Esophagus (tissue), 2 donors: ENCODE results near the gene ZNF521. TPM values are rescaled to one million over a fixed set of nuclear protein-coding genes. Genes with fewer than 3 reads are reported as not detected.
"Not testable (repeated sequence)": the region's sequence is repeated elsewhere in the genome, so short reads cannot be mapped to it uniquely, and the experiment has no call there.

Experiments
- H3K27ac ChIP-seq, 2 donors: one replicate each; pipeline ENCODE4 v1.5.1; 2013; ENCODE audit warnings: low read depth in 2 of 2, mild to moderate bottlenecking in 2 of 2, inconsistent platforms in 1 of 2, low read length in 1 of 2, moderate library complexity in 1 of 2
- H3K27me3 ChIP-seq, 2 donors: one replicate each; pipeline ENCODE4 v1.6.1; 2013; ENCODE audit warnings: low read length in 2 of 2, control low read depth in 1 of 2, mild to moderate bottlenecking in 1 of 2; ENCODE audit not compliant: insufficient read depth in 2 of 2, control insufficient read depth in 1 of 2
- H3K36me3 ChIP-seq, 2 donors: one replicate each; pipeline ENCODE4 v1.6.1; 2013; ENCODE audit warnings: low read length in 1 of 2; ENCODE audit not compliant: control insufficient read depth in 2 of 2, insufficient read depth in 2 of 2
- H3K4me1 ChIP-seq, 2 donors: one replicate each; pipeline ENCODE4 v1.6.1; 2013; ENCODE audit warnings: low read length in 1 of 2; ENCODE audit not compliant: control insufficient read depth in 2 of 2, insufficient read depth in 2 of 2
- H3K4me3 ChIP-seq, 2 donors: one replicate each; pipeline ENCODE4 v1.5.1; 2013; ENCODE audit warnings: low read length in 2 of 2, mild to moderate bottlenecking in 2 of 2, low read depth in 1 of 2, moderate library complexity in 1 of 2
- H3K9me3 ChIP-seq, 2 donors: one replicate each; pipeline ENCODE4 v1.6.1; 2013; ENCODE audit warnings: mild to moderate bottlenecking in 2 of 2, low read depth in 1 of 2, low read length in 1 of 2, moderate library complexity in 1 of 2; ENCODE audit not compliant: control insufficient read depth in 2 of 2, insufficient read depth in 1 of 2
- WGBS, 2 donors: extraction: QIAGEN DNeasy Blood & Tissue Kit; methylation state at CpG; one replicate each; pipeline ENCODE4 v1.1.7; 2013; 5-methylcytosine and 5-hydroxymethylcytosine counted together
- polyA plus RNA-seq, 2 donors: library from polyadenylated mRNA; stranded (reverse); fragments of 200-250 nt; gene quantifications; one replicate each; pipeline ENCODE4 v1.2.3, GENCODE V29; 2013
- donor health status: healthy with polysubstance abuse.
- donor health status: Bipolar disorder and iron deficiency.

The ZNF521 gene
- polyA plus RNA-seq, 2 donors = 0.79 to 1.2 TPM

DNA sequence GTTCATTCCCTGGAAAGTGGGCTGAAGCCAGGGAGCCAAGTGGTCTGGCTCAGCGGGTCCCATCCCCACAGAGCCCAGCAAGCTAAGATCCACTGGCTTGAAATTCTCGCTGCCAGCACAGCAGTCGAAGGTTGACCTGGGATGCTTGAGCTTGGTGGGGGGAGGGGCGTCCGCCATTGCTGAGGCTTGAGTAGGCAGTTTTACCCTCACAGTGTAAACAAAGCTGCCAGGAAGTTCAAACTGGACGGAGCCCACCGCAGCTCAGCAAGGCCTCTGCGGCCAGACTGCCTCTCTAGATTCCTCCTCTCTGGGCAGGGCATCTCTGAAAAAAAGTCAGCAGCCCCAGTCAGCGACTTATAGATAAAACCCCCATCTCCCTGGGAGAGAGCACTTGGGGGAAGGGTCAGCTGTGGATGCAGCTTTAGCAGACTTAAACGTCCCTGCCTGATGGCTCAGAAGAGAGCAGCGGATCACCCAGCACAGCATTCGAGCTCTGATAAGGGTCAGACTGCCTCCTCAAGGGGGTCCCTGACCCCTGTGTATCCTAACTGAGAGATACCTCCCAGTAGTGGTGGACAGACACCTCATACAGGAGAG is 84.9 kb downstream of the ZNF521 start:
- WGBS, 2 donors = 76 to 81% methylated on average over 12 of the region's 12 CpGs
- not testable (repeated sequence) for H3K27me3 ChIP-seq, H3K4me1 ChIP-seq, H3K27ac ChIP-seq, H3K9me3 ChIP-seq, H3K36me3 ChIP-seq, H3K4me3 ChIP-seq

DNA sequence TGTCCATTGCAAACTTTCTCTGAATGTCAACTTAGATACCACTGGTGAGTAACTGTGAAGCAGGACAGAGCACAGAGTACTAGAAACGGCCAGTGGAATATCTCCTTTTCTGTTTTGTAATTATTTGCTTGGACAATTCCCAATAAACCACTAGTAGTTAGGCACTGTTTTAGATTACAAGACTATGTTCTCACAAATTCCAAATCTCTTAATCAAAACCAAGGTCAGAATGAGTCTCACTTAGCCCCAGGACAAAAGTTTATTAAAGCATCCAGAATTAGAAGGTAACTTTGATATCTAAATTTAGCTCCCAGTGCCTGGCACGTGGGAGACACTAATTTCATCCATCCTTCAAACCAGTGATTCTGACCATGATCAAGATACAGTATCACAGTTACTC is 89.0 kb downstream of the ZNF521 start:
- Histone ChIP-seq H3K27me3 (no peaks in the 10 kb centered on the region), H3K4me3 (no peak overlapping the region), H3K36me3 (no peaks in the 10 kb centered on the region), H3K27ac (no peak overlapping the region), H3K4me1 (no peaks in the 10 kb centered on the region), H3K9me3 (no peaks in the 10 kb centered on the region)
- WGBS, 2 donors = 38 to 51% methylated on average over 2 of the region's 2 CpGs

DNA sequence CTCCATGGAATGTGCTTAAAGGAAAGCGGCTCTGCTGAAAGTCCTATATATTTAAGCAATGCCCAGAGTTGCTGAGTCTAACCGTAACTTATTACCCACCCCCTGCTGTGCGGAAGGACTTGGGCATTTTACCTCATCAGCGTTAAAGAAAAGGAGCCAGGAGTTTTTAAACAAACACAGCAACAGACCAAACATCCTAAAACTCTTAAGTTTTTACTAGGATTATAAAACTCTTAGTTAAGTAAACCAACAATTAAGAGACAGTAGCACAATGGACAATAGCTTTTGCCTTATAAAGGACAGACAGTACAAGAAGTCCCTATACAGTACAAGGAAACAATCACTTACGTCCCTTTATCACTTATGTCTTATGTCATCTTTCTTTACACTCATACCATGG is 90.2 kb downstream of the ZNF521 start:
- Histone ChIP-seq H3K36me3 (no peaks in the 10 kb centered on the region), H3K9me3 (no peaks in the 10 kb centered on the region), H3K4me3 (no peak overlapping the region), H3K27me3 (no peaks in the 10 kb centered on the region), H3K4me1 (no peaks in the 10 kb centered on the region), H3K27ac (no peak overlapping the region)
- 72 to 87% methylated on average over 5 of the region's 5 CpGs for WGBS, 2 donors

DNA sequence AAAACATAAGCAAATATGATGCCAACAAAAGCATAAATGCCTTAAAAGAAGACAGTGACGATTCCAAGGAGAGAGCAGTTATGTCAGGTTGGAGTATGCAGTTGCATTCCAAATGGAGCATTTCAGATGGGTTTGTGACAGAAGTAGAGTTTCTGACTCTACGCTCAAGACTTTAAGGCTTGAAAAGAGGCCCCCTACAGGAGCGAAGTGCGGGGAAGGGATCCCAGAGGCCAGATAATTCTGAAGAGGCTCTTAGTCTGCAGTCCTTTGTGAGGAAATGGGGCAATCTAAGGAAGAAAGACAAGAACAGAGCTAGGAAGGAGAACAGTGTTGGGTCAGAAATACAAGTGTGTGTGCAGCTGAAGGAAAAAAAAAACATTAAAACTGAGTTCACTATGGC is 95.5 kb downstream of the ZNF521 start:
- H3K27ac ChIP-seq = no peak overlapping the region
- no peaks in the 10 kb centered on the region for H3K27me3 ChIP-seq
- 85 to 87% methylated on average over 4 of the region's 4 CpGs for WGBS, 2 donors
- no peaks in the 10 kb centered on the region for H3K36me3 ChIP-seq
- H3K4me3 ChIP-seq = no peak overlapping the region
- no peaks in the 10 kb centered on the region for H3K9me3 ChIP-seq
- no peaks in the 10 kb centered on the region for H3K4me1 ChIP-seq

DNA sequence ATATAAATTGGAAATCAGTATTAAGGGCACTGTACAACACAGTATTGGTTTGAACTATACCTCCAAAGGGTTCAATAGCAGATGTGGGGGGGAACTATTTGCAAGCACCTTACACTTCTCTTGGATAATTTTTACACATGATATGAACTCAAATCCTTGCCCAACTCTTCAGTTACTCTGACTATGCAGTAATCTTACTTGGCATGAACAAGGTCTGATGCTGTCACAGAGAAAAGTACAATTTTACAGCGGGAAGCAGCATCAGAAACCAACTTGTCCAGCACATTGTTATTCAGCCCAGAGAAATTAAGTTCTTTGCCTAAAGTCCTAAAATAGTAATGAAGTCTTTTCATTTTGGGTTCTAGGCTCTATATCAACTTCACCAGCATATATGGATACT is 98.2 kb downstream of the ZNF521 start:
- 75 to 91% methylated on average over 1 of the region's 1 CpG for WGBS, 2 donors
- Histone ChIP-seq H3K9me3 (no peaks in the 10 kb centered on the region), H3K27me3 (no peaks in the 10 kb centered on the region), H3K36me3 (no peaks in the 10 kb centered on the region), H3K4me3 (no peak overlapping the region), H3K27ac (no peak overlapping the region), H3K4me1 (no peaks in the 10 kb centered on the region)

DNA sequence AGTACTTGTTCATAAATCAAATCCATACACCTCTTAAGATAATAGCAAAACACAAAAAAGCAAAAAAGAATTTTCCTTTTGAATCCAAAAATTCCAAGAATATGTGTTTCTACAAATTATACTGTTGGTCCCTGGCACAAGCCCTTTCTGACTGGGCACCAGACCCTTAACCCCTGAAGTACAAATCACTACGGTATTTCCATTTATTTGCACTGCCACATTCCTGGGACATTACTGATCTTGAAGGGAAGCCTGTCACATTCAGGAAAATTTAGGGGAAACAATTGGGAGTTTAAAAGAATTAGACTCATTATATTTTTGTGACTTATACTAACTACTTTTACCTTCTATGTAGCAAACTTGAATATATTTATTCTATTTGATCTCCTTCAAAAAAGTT is 98.8 kb downstream of the ZNF521 start:
- no peaks in the 10 kb centered on the region for H3K4me1 ChIP-seq
- H3K27me3 ChIP-seq = no peaks in the 10 kb centered on the region
- H3K36me3 ChIP-seq = no peaks in the 10 kb centered on the region
- H3K9me3 ChIP-seq = no peaks in the 10 kb centered on the region
- H3K27ac ChIP-seq = no peak overlapping the region
- no peak overlapping the region for H3K4me3 ChIP-seq
- 59 to 62% methylated on average over 1 of the region's 1 CpG for WGBS, 2 donors

DNA sequence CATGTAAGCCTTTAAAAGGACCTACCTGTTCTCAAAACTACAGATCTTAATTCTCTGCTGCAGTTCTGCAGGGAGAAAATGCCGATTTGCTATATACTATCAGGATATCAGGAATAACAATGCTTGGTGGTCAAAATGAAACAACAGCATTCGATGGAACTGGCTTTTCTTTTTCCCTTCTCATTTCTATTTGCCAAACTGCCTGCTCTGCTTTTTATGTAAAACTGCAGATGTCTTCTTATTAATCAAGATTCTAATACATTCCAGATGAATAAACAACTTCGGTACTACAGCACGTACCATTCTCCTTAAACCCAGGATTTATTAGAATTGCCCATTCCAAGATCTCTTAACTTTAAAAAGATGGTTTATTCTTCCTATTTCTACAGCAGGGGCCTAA is 100.9 kb downstream of the ZNF521 start:
- Histone ChIP-seq H3K4me1 (no peaks in the 10 kb centered on the region), H3K36me3 (no peaks in the 10 kb centered on the region), H3K9me3 (no peaks in the 10 kb centered on the region), H3K4me3 (no peak overlapping the region), H3K27ac (no peak overlapping the region), H3K27me3 (no peaks in the 10 kb centered on the region)
- 84 to 85% methylated on average over 4 of the region's 4 CpGs for WGBS, 2 donors

DNA sequence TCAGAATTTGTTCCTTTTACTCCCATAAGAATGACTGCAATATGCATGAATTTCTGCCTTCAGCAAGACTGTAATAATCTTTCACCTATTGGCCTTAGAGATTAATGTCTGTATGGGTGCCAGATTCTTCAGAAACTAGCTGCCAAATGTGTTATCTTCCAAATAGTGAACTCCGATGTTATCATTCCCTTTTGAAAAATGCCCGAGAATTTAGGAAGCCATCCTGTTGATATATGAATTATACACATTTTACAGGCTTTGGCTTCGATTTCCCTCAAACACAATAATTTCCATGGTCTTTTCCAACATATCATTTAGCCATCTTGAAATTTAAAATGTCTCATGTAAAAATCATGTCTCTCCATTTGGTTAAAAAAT is 101.5 kb downstream of the ZNF521 start:
- H3K9me3 ChIP-seq = no peaks in the 10 kb centered on the region
- H3K4me1 ChIP-seq = no peaks in the 10 kb centered on the region
- no peaks in the 10 kb centered on the region for H3K27me3 ChIP-seq
- no peak overlapping the region for H3K27ac ChIP-seq
- WGBS, 2 donors = 48 to 64% methylated on average over 3 of the region's 3 CpGs
- no peak overlapping the region for H3K4me3 ChIP-seq
- H3K36me3 ChIP-seq = no peaks in the 10 kb centered on the region

DNA sequence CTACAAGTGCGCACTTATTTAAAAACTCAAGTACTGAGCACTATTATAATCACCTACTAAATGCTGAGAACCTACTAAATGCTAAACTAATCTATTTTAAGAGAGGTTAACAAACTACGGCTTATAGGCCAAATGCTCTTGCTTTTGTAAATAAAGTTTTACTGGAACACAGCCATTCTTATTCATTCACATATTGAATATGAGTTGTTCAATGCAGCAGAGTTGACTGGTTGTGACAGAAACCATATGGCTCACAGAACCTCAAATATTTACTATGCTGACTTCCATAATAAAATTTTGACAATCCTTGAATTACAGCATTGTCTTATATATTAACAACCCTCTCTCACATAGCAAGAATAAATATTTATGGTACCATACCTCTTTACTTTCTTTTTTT is 103.2 kb downstream of the ZNF521 start:
- Histone ChIP-seq H3K4me1 (no peaks in the 10 kb centered on the region), H3K27me3 (no peaks in the 10 kb centered on the region), H3K9me3 (no peaks in the 10 kb centered on the region), H3K36me3 (no peaks in the 10 kb centered on the region), H3K27ac (no peak overlapping the region), H3K4me3 (no peak overlapping the region)
- WGBS, 2 donors = 70 to 86% methylated on average over 2 of the region's 2 CpGs

DNA sequence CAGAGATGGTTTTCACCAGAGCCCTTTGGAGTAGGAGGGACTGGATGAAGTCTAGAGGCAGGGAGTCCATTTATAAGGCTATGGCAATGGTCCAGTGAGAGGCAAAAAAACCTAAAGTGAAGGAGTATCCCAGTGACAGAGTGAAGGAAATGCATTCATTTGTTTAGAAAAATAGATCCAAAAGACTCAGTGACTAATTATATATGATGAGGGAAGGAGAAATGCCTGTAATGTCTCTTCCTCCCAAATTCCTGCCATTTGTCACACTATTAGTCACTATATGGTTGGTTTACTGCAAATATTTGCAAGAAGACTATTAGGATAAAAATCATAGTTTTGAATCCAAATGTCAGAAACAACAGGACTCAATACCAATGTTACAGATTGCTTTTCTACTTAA is 104.2 kb downstream of the ZNF521 start:
- H3K27ac ChIP-seq = no peak overlapping the region
- H3K4me3 ChIP-seq = no peak overlapping the region
- no peaks in the 10 kb centered on the region for H3K9me3 ChIP-seq
- H3K36me3 ChIP-seq = no peaks in the 10 kb centered on the region
- H3K27me3 ChIP-seq = no peaks in the 10 kb centered on the region
- H3K4me1 ChIP-seq = no peaks in the 10 kb centered on the region
